Heart left ventricle (tissue), 16 donors: Measurements from ENCODE around the gene LHFPL3. TPM values are rescaled to one million over a fixed set of nuclear protein-coding genes. Genes with fewer than 3 reads are reported as not detected.

ENCODE experiments used
- ATAC-seq, 4 donors: fragments of 200-7000 bp; cut with Tn5 transposase; one replicate each; pipeline ENCODE4 v1.9.1; 2020 to 2022; ENCODE audit warnings: moderate library complexity in 4 of 4, mild to moderate bottlenecking in 3 of 4, moderate number of reproducible peaks in 1 of 4
- DNase-seq, 5 donors: peaks; one replicate each; pipeline ENCODE4 v3.0.0-alpha.2; 2020
- H3K27ac ChIP-seq, 12 donors: fragments of 200-600 bp; sonication (generic) in 4 of 12; one replicate each; pipeline versions ENCODE4 v1.5.0 to v1.8.0; 2016 to 2022; ENCODE audit warnings: mild to moderate bottlenecking in 2 of 12
- H3K27me3 ChIP-seq, 9 donors: fragments of 200-600 bp; sonication (generic) in 2 of 9; one replicate each; pipeline versions ENCODE4 v1.5.1 to v1.8.0; 2016 to 2022; ENCODE audit warnings: mild to moderate bottlenecking in 3 of 9
- H3K36me3 ChIP-seq, 9 donors: fragments of 200-600 bp; sonication (generic) in 2 of 9; one replicate each; pipeline versions ENCODE4 v1.5.0 to v1.8.0; 2018 to 2022; ENCODE audit warnings: mild to moderate bottlenecking in 2 of 9
- H3K4me1 ChIP-seq, 12 donors: fragments of 200-600 bp; sonication (generic) in 4 of 12; one replicate each; pipeline versions ENCODE4 v1.5.0 to v1.8.0; 2016 to 2022; ENCODE audit warnings: mild to moderate bottlenecking in 3 of 12
- H3K4me3 ChIP-seq, 12 donors: fragments of 200-600 bp; sonication (generic) in 4 of 12; one replicate each; pipeline versions ENCODE4 v1.5.0 to v1.8.0; 2017 to 2022; ENCODE audit warnings: mild to moderate bottlenecking in 9 of 12, moderate library complexity in 4 of 12
- H3K9me3 ChIP-seq, 12 donors: fragments of 200-600 bp; sonication (generic) in 4 of 12; one replicate each; pipeline versions ENCODE4 v1.5.0 to v1.8.0; 2016 to 2022; ENCODE audit warnings: mild to moderate bottlenecking in 1 of 12
- CTCF ChIP-seq, 12 donors: fragments of 200-600 bp; sonication (generic) in 4 of 12; IDR thresholded peaks; one replicate each; pipeline versions ENCODE4 v1.5.0 to v1.8.0; 2018 to 2022; ENCODE audit warnings: antibody characterized with exemption in 12 of 12, mild to moderate bottlenecking in 5 of 12
- POLR2A ChIP-seq, 2 donors: fragments of 450-650 bp; IDR thresholded peaks; one replicate each; pipeline ENCODE4 v1.6.1; 2017; ENCODE audit warnings: antibody characterized with exemption in 2 of 2, mild to moderate bottlenecking in 2 of 2, moderate library complexity in 2 of 2
- WGBS, 4 donors: extraction: QIAGEN DNeasy Blood & Tissue Kit in 2 of 4; methylation state at CpG; one replicate each; pipeline versions ENCODE4 v1.1.5 to v1.1.7; 2013 to 2018; 5-methylcytosine and 5-hydroxymethylcytosine counted together
- intact Hi-C, 10 donors: fragments of 100-400 bp; cut with DNase I; formaldehyde crosslinking; loops; one replicate each; pipeline versions ENCODE4 v1.11.1 to v1.14.2; 2022
- polyA plus RNA-seq, 2 donors: library from polyadenylated mRNA; stranded (reverse); fragments of 200-250 nt; gene quantifications; one replicate each; pipeline ENCODE4 v1.2.3, GENCODE V29; 2013
- total RNA-seq, 9 donors: library from RNA; depleted of rRNA in 2 of 9; stranded (reverse); fragments of >200 nt in 2 of 9; fragmentation: NEBNext Ultra II Directional in 3 of 9; extraction: Animal tissue kit (Norgen Biotek cat#: 25700) in 3 of 9; gene quantifications; one replicate each; pipeline versions ENCODE4 v1.1.0 to v1.2.4, GENCODE V29; 2016 to 2023
- donor health status: ischemic (EF 13 %, LVEDD 7.1; RV severe dilation, severe dysfunction).
- donor health status: healthy with polysubstance abuse.
- donor health status: DM: no; HTN: yes; CAD: no.
- donor health status: DM: no; HTN: no; CAD: no.
- donor health status: ischemic (EF 25% LVEDD 6.9; RV normal size, moderate dysfunction).
- donor health status: ischemic (EF 25% LVEDD 5.7; RV mildly dilated, moderate dysfunction).
- donor health status: healthy.
- donor health status: DM: yes; HTN: yes; CAD: no.
- donor health status: ischemic (EF 35%, LVEDD 5.7; RV mildly dilated, moderate dysfunction).
- donor health status: nonischemic (EF 11% LVEDD 7.7; RV severe dilation, severe dysfunction).
- donor health status: DM: yes; HTN: yes; CAD: no.
- donor health status: PGD.
- donor health status: ischemic (EF 29% LVEDD 5.4; RV normal size, mild dysfunction).
- donor health status: nonischemic (EF 23%, LVEDD 6.1; RV moderate dilation, normal function).

Gene LHFPL3
- total and polyA plus RNA-seq, 11 donors: not detected

DNA sequence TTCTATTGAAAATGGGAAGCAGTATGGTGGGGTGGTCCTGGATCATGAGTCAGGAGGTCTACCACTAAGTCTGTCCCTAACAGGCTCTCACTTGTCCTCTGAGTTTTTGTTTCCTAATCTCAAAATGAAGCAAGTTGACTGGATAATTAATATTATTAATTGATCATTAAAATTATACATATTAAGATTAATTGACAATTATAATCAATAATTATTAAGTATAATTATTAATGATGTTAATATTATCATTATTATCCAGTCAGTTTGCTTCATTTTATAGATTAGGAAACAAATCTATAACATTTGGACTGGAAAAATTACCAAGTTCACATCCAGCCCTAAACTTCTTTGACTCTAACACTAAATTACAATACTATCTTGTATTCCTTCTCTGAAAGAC lies 511.4 kb downstream of the LHFPL3 start:
- Histone ChIP-seq H3K4me3 (no peak overlapping the region), H3K27me3 (peaks cover 0 to 20% (median 3%) of the 10 kb centered on the region in 9 donors), H3K9me3 (no peaks in the 10 kb centered on the region), H3K27ac (no peak overlapping the region), H3K4me1 (no peaks in the 10 kb centered on the region), H3K36me3 (no peaks in the 10 kb centered on the region)
- TF ChIP-seq CTCF (IDR thresholded peaks at IDR 0.05) (no peak), POLR2A (IDR thresholded peaks at IDR 0.05) (no peak)
- DNase-seq: no peak
- no peak for ATAC-seq
- intact Hi-C loops: loop anchor here in 4 of 10 donors (5.0 to 10.0 kb wide), 5 partner anchors 195 to 615 kb away; no protein-coding TSS in a partner anchor

- Histone ChIP-seq H3K27me3 (peaks cover 0 to 29% (median 3%) of the 10 kb centered on the region in 9 donors), H3K36me3 (no peaks in the 10 kb centered on the region), H3K4me3 (no peak overlapping the region), H3K27ac (no peak overlapping the region), H3K9me3 (no peaks in the 10 kb centered on the region), H3K4me1 (no peaks in the 10 kb centered on the region)
- 11 to 37% (median 25%) methylated on average over 1 of the region's 1 CpG for WGBS, 4 donors
- TF ChIP-seq POLR2A (IDR thresholded peaks at IDR 0.05): no peak
- no peak for TF ChIP-seq CTCF (IDR thresholded peaks at IDR 0.05)
- intact Hi-C loops: loop anchor here in 4 of 10 donors (10.0 kb wide), 4 partner anchors 197 to 617 kb away; no protein-coding TSS in a partner anchor
- DNase-seq: no peak
- ATAC-seq: no peak
Observed at GRCh38 chr7:104841798-104842197, 513.4 kb downstream of the LHFPL3 start.

DNA sequence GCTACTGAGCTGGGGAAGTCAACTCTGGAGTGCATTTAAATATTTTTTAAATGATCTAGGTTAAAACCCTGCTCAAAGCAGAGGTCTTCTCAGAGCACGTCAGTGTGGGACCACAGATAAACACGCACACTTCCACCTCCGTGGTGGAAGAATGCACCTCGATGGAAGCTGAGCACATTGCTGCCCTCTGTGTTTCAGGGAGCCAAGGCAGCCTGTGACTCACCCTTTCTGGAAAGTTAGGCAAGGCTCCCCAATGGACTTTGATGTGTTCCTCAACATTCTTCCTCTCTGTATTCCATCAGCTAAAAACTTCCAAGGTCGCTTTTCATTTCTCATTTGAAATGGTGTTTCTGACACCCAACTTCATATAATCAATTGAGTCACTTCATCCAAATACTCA lies 514.8 kb downstream of the LHFPL3 start:
- H3K36me3 ChIP-seq: no peaks in the 10 kb centered on the region
- no peaks in the 10 kb centered on the region for H3K4me1 ChIP-seq
- ATAC-seq (no peak), DNase-seq (no peak)
- no peak overlapping the region for H3K27ac ChIP-seq
- intact Hi-C loops: loop anchor here in 4 of 10 donors (10.0 kb wide), 4 partner anchors 198 to 618 kb away; no protein-coding TSS in a partner anchor
- 68 to 74% (median 69%) methylated on average over 5 of the region's 5 CpGs for WGBS, 4 donors
- no peaks in the 10 kb centered on the region for H3K9me3 ChIP-seq
- no peak overlapping the region for H3K4me3 ChIP-seq
- no peak for TF ChIP-seq CTCF (IDR thresholded peaks at IDR 0.05)
- TF ChIP-seq POLR2A (IDR thresholded peaks at IDR 0.05): no peak
- peaks cover 0 to 29% (median 0%) of the 10 kb centered on the region in 9 donors for H3K27me3 ChIP-seq

- H3K36me3 ChIP-seq: no peaks in the 10 kb centered on the region
- H3K4me3 ChIP-seq: no peak overlapping the region
- no peak overlapping the region for H3K27ac ChIP-seq
- no peaks in the 10 kb centered on the region for H3K9me3 ChIP-seq
- ATAC-seq (no peak), DNase-seq (no peak)
- no peaks in the 10 kb centered on the region for H3K4me1 ChIP-seq
- intact Hi-C loops: loop anchor here in 9 of 10 donors (5.0 to 10.0 kb wide), 8 partner anchors 201 to 1323 kb away; no protein-coding TSS in a partner anchor
- WGBS, 4 donors: 80 to 85% (median 83%) methylated on average over 5 of the region's 5 CpGs
- H3K27me3 ChIP-seq: peaks cover 0 to 19% (median 0%) of the 10 kb centered on the region in 9 donors
- TF ChIP-seq POLR2A (IDR thresholded peaks at IDR 0.05): no peak
- TF ChIP-seq CTCF (IDR thresholded peaks at IDR 0.05): no peak
Observed at GRCh38 chr7:104845557-104845956, 517.2 kb downstream of the LHFPL3 start.
